Mammary epithelial cell (primary cell): Measurements from ENCODE around the gene RSBN1L.

Source experiments
- CTCF ChIP-seq, 2 donors: IDR thresholded peaks in 1 of 2; conservative IDR thresholded peaks in 1 of 2; 2 replicates each; pipeline ENCODE4 v1.5.1; 2011 to 2012; ENCODE audit warnings: inconsistent platforms in 2 of 2, low read length in 2 of 2, mild to moderate bottlenecking in 2 of 2, control low read depth in 1 of 2, low read depth in 1 of 2; ENCODE audit not compliant: insufficient read depth in 1 of 2; ENCODE audit errors: extremely low read depth in 1 of 2
- EZH2 ChIP-seq: IDR thresholded peaks from 2 replicates; pipeline ENCODE4 v1.6.1; 2012; ENCODE audit warnings: low read length, inconsistent platforms, borderline replicate concordance

- TF ChIP-seq CTCF (conservative IDR thresholded peaks at IDR 0.05 in 1 of 2, IDR thresholded peaks at IDR 0.05 in 1 of 2; ENCODE audit: extremely low read depth in 1 of 2, insufficient read depth in 1 of 2, low read depth in 1 of 2, low read length in 2 of 2) (no peak), EZH2 (no peak)
Observed at GRCh38 chr7:77778535-77778934, 82.3 kb downstream of the RSBN1L start.
